ENCODE measurements around the gene CBL.

The CBL gene

GRCh38 chr11:119236490-119236889 lies 30.4 kb downstream of the CBL start:
- Histone ChIP-seq H3K4me1 (ENCODE audit: insufficient read depth, insufficient read length) (no peaks in the 10 kb centered on the region), H3K4me3 (ENCODE audit: insufficient read length, low read depth) (no peak overlapping the region), H3K9me3 (ENCODE audit: insufficient read depth, low read length) (no peaks in the 10 kb centered on the region), H3K27me3 (ENCODE audit: insufficient read depth, insufficient read length) (no peaks in the 10 kb centered on the region), H3K36me3 (ENCODE audit: insufficient read depth, insufficient read length, low read length) (peaks cover 22% of the 10 kb centered on the region), H3K9ac (ENCODE audit: insufficient read length, low read depth) (no peak overlapping the region)
- DNase-seq (ENCODE audit: low read depth, low spot score) = no peak
- TF ChIP-seq ZNF274 (IDR thresholded peaks at IDR 0.05; ENCODE audit: low read depth, low read length) (no peak), SUZ12 (IDR thresholded peaks at IDR 0.05; ENCODE audit: extremely low read depth, insufficient read depth, insufficient read length) (no peak), YY1 (IDR thresholded peaks at IDR 0.05; ENCODE audit: insufficient read depth, insufficient read length) (no peak)

GRCh38 chr11:119236891-119237290 lies 30.8 kb downstream of the CBL start:
- no peak for DNase-seq (ENCODE audit: low read depth, low spot score)
- Histone ChIP-seq H3K4me1 (ENCODE audit: insufficient read depth, insufficient read length) (no peaks in the 10 kb centered on the region), H3K36me3 (ENCODE audit: insufficient read depth, insufficient read length, low read length) (peaks cover 23% of the 10 kb centered on the region), H3K9ac (ENCODE audit: insufficient read length, low read depth) (no peak overlapping the region), H3K4me3 (ENCODE audit: insufficient read length, low read depth) (no peak overlapping the region), H3K9me3 (ENCODE audit: insufficient read depth, low read length) (no peaks in the 10 kb centered on the region), H3K27me3 (ENCODE audit: insufficient read depth, insufficient read length) (no peaks in the 10 kb centered on the region)
- TF ChIP-seq SUZ12 (IDR thresholded peaks at IDR 0.05; ENCODE audit: extremely low read depth, insufficient read depth, insufficient read length) = no peak
- no peak for TF ChIP-seq ZNF274 (IDR thresholded peaks at IDR 0.05; ENCODE audit: low read depth, low read length)
- TF ChIP-seq YY1 (IDR thresholded peaks at IDR 0.05; ENCODE audit: insufficient read depth, insufficient read length) = no peak

GRCh38 chr11:119237515-119237914 lies 31.4 kb downstream of the CBL start:
- Histone ChIP-seq H3K4me1 (ENCODE audit: insufficient read depth, insufficient read length) (no peaks in the 10 kb centered on the region), H3K9ac (ENCODE audit: insufficient read length, low read depth) (no peak overlapping the region), H3K36me3 (ENCODE audit: insufficient read depth, insufficient read length, low read length) (peaks cover 20% of the 10 kb centered on the region), H3K9me3 (ENCODE audit: insufficient read depth, low read length) (no peaks in the 10 kb centered on the region), H3K27me3 (ENCODE audit: insufficient read depth, insufficient read length) (no peaks in the 10 kb centered on the region), H3K4me3 (ENCODE audit: insufficient read length, low read depth) (no peak overlapping the region)
- TF ChIP-seq SUZ12 (IDR thresholded peaks at IDR 0.05; ENCODE audit: extremely low read depth, insufficient read depth, insufficient read length) = no peak
- no peak for DNase-seq (ENCODE audit: low read depth, low spot score)

- no peak for DNase-seq (ENCODE audit: low read depth, low spot score)
- Histone ChIP-seq H3K27me3 (ENCODE audit: insufficient read depth, insufficient read length) (no peaks in the 10 kb centered on the region), H3K9me3 (ENCODE audit: insufficient read depth, low read length) (peaks cover 14% of the 10 kb centered on the region; the same call in 1 of the 2 replicates), H3K9ac (ENCODE audit: insufficient read length, low read depth) (no peak overlapping the region), H3K4me1 (ENCODE audit: insufficient read depth, insufficient read length) (no peaks in the 10 kb centered on the region), H3K36me3 (ENCODE audit: insufficient read depth, insufficient read length, low read length) (no peaks in the 10 kb centered on the region), H3K4me3 (ENCODE audit: insufficient read length, low read depth) (no peak overlapping the region)
- TF ChIP-seq YY1 (IDR thresholded peaks at IDR 0.05; ENCODE audit: insufficient read depth, insufficient read length) = no peak
- no peak for TF ChIP-seq ZNF274 (IDR thresholded peaks at IDR 0.05; ENCODE audit: low read depth, low read length)
- no peak for TF ChIP-seq SUZ12 (IDR thresholded peaks at IDR 0.05; ENCODE audit: extremely low read depth, insufficient read depth, insufficient read length)
Observed at GRCh38 chr11:119248750-119249670, 42.9 kb downstream of the CBL start.

- DNase-seq (ENCODE audit: low read depth, low spot score) = no peak
- Histone ChIP-seq H3K4me3 (ENCODE audit: insufficient read length, low read depth) (no peak overlapping the region), H3K4me1 (ENCODE audit: insufficient read depth, insufficient read length) (no peaks in the 10 kb centered on the region), H3K27me3 (ENCODE audit: insufficient read depth, insufficient read length) (no peaks in the 10 kb centered on the region), H3K36me3 (ENCODE audit: insufficient read depth, insufficient read length, low read length) (no peaks in the 10 kb centered on the region), H3K9ac (ENCODE audit: insufficient read length, low read depth) (no peak overlapping the region), H3K9me3 (ENCODE audit: insufficient read depth, low read length) (peaks cover 14% of the 10 kb centered on the region; the same call in 1 of the 2 replicates)
- TF ChIP-seq ZNF274 (IDR thresholded peaks at IDR 0.05; ENCODE audit: low read depth, low read length) (no peak), SUZ12 (IDR thresholded peaks at IDR 0.05; ENCODE audit: extremely low read depth, insufficient read depth, insufficient read length) (no peak), YY1 (IDR thresholded peaks at IDR 0.05; ENCODE audit: insufficient read depth, insufficient read length) (no peak)
Observed at GRCh38 chr11:119249671-119250010, 43.5 kb downstream of the CBL start.

- Histone ChIP-seq H3K4me3 (ENCODE audit: insufficient read length, low read depth) (no peak overlapping the region), H3K27me3 (ENCODE audit: insufficient read depth, insufficient read length) (no peaks in the 10 kb centered on the region), H3K4me1 (ENCODE audit: insufficient read depth, insufficient read length) (no peaks in the 10 kb centered on the region), H3K9me3 (ENCODE audit: insufficient read depth, low read length) (peaks cover 14% of the 10 kb centered on the region; the same call in 1 of the 2 replicates), H3K36me3 (ENCODE audit: insufficient read depth, insufficient read length, low read length) (peaks cover 5% of the 10 kb centered on the region), H3K9ac (ENCODE audit: insufficient read length, low read depth) (no peak overlapping the region)
- DNase-seq (ENCODE audit: low read depth, low spot score) = no peak
- TF ChIP-seq ZNF274 (IDR thresholded peaks at IDR 0.05; ENCODE audit: low read depth, low read length) (no peak), SUZ12 (IDR thresholded peaks at IDR 0.05; ENCODE audit: extremely low read depth, insufficient read depth, insufficient read length) (no peak), YY1 (IDR thresholded peaks at IDR 0.05; ENCODE audit: insufficient read depth, insufficient read length) (no peak)
Observed at GRCh38 chr11:119251114-119251513, 45.0 kb downstream of the CBL start.

- Histone ChIP-seq H3K27me3 (ENCODE audit: insufficient read depth, insufficient read length) (no peaks in the 10 kb centered on the region), H3K36me3 (ENCODE audit: insufficient read depth, insufficient read length, low read length) (peaks cover 5% of the 10 kb centered on the region), H3K9ac (ENCODE audit: insufficient read length, low read depth) (no peak overlapping the region), H3K4me1 (ENCODE audit: insufficient read depth, insufficient read length) (no peaks in the 10 kb centered on the region), H3K9me3 (ENCODE audit: insufficient read depth, low read length) (peaks cover 14% of the 10 kb centered on the region; the same call in 1 of the 2 replicates), H3K4me3 (ENCODE audit: insufficient read length, low read depth) (no peak overlapping the region)
- no peak for TF ChIP-seq ZNF274 (IDR thresholded peaks at IDR 0.05; ENCODE audit: low read depth, low read length)
- no peak for TF ChIP-seq YY1 (IDR thresholded peaks at IDR 0.05; ENCODE audit: insufficient read depth, insufficient read length)
- TF ChIP-seq SUZ12 (IDR thresholded peaks at IDR 0.05; ENCODE audit: extremely low read depth, insufficient read depth, insufficient read length) = no peak
- no peak for DNase-seq (ENCODE audit: low read depth, low spot score)
Observed at GRCh38 chr11:119254239-119254638, 48.1 kb downstream of the CBL start.
